Activated T-cell treated with anti-CD3 and anti-CD28 coated beads, Interleukin-2, amount 50 U/mL, for 4 hours (primary cell): ENCODE results near the gene CRYL1. TPM values are rescaled to one million over a fixed set of nuclear protein-coding genes. Genes with fewer than 3 reads are reported as not detected.

Experiments used
- ATAC-seq, 2 donors: fragments of 200-7000 bp; cut with Tn5 transposase; one replicate each; pipeline ENCODE4 v1.10.0; 2021
- DNase-seq: peaks from one replicate; pipeline ENCODE4 v3.0.0-alpha.2; 2020
- H3K27me3 Mint-ChIP-seq: one replicate; pipeline ENCODE4 v1.8.0; 2021; ENCODE audit warnings: low read depth, mixed read lengths
- H3K36me3 Mint-ChIP-seq: one replicate; pipeline ENCODE4 v1.8.0; 2022; ENCODE audit warnings: mixed read lengths; ENCODE audit not compliant: insufficient read depth
- H3K4me1 Mint-ChIP-seq: one replicate; pipeline ENCODE4 v1.8.0; 2021; ENCODE audit warnings: low read depth, mixed read lengths
- H3K4me3 Mint-ChIP-seq: one replicate; pipeline ENCODE4 v1.8.0; 2021; ENCODE audit warnings: mild to moderate bottlenecking, moderate library complexity, mixed read lengths
- H3K9me3 Mint-ChIP-seq: one replicate; pipeline ENCODE4 v1.8.0; 2021; ENCODE audit warnings: mixed read lengths
- total RNA-seq, 3 donors: library from RNA; stranded (reverse); gene quantifications; one replicate each; pipeline ENCODE4 v1.2.1, GENCODE V29; 2021

The CRYL1 gene
- total RNA-seq, 3 donors from 2014 or later: 2.8 to 5.3 (median 3.7) TPM

GRCh38 chr13:20403826-20404225 is 121.8 kb downstream of the CRYL1 start:
- peaks cover 6% of the 10 kb centered on the region for H3K4me1 Mint-ChIP-seq
- H3K4me3 Mint-ChIP-seq: no peak overlapping the region
- no peaks in the 10 kb centered on the region for H3K27me3 Mint-ChIP-seq
- ATAC-seq (no peak), DNase-seq (no peak)
- no peaks in the 10 kb centered on the region for H3K9me3 Mint-ChIP-seq
- peaks cover 15% of the 10 kb centered on the region for H3K36me3 Mint-ChIP-seq

DNA sequence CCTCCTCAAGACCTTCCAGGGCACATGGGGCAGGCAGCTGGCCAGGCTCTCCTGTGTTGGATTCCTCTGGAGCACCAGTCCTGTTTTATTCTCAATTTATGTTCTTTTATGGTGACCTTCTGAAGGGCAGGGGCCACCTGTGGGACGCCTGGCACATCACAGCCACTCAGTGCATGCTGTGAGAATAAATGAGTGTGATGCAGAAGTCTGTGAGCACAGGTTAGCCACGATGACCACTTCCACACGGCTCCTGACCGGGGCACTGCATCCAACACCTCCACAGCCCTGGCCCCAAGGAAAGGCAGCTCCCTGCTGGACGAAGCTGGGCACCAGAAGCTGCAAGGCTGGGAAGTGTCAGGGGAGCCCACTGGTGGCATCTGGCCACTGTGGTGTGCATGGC is 122.8 kb downstream of the CRYL1 start:
- ATAC-seq (no peak), DNase-seq (no peak)
- peaks cover 6% of the 10 kb centered on the region for H3K4me1 Mint-ChIP-seq
- no peaks in the 10 kb centered on the region for H3K9me3 Mint-ChIP-seq
- no peak overlapping the region for H3K4me3 Mint-ChIP-seq
- no peaks in the 10 kb centered on the region for H3K27me3 Mint-ChIP-seq
- H3K36me3 Mint-ChIP-seq: peaks cover 15% of the 10 kb centered on the region

GRCh38 chr13:20401931-20402856 is 123.5 kb downstream of the CRYL1 start:
- ATAC-seq (peak in 1 of 2 donors; percentile 46), DNase-seq (no peak)
- Mint-ChIP-seq H3K27me3 (no peaks in the 10 kb centered on the region), H3K9me3 (no peaks in the 10 kb centered on the region), H3K4me3 (no peak overlapping the region), H3K4me1 (peaks cover 6% of the 10 kb centered on the region), H3K36me3 (peaks cover 15% of the 10 kb centered on the region)

GRCh38 chr13:20401531-20401930 is 124.1 kb downstream of the CRYL1 start:
- Mint-ChIP-seq H3K36me3 (peaks cover 17% of the 10 kb centered on the region), H3K9me3 (no peaks in the 10 kb centered on the region), H3K4me1 (peaks cover 6% of the 10 kb centered on the region), H3K27me3 (no peaks in the 10 kb centered on the region), H3K4me3 (no peak overlapping the region)
- DNase-seq (no peak), ATAC-seq (no peak)

DNA sequence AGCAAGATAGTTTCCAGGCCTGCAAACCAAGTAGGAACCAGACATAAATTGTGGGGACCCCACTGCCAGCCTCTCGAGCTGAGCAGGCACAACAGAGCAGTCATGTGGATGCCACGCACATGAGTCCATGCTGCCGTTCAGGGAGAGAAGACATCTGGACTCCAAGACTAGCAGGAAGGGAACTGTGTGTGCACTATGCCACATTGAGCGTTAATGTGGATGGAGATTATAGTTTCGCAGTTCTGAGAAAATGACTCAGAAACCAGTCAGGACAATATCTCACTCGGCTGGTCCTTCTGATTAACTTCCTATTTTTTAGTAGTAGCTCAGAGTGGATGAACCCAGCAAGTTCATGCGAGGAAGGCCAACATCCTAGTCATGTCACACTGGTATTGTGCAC is 124.9 kb downstream of the CRYL1 start:
- no peak for DNase-seq
- Mint-ChIP-seq H3K27me3 (no peaks in the 10 kb centered on the region), H3K4me1 (peaks cover 6% of the 10 kb centered on the region), H3K36me3 (peaks cover 12% of the 10 kb centered on the region), H3K9me3 (no peaks in the 10 kb centered on the region), H3K4me3 (no peak overlapping the region)
- no peak for ATAC-seq

- peaks cover 6% of the 10 kb centered on the region for H3K4me1 Mint-ChIP-seq
- ATAC-seq (no peak), DNase-seq (no peak)
- H3K9me3 Mint-ChIP-seq: no peaks in the 10 kb centered on the region
- H3K4me3 Mint-ChIP-seq: no peak overlapping the region
- H3K36me3 Mint-ChIP-seq: peaks cover 12% of the 10 kb centered on the region
- H3K27me3 Mint-ChIP-seq: no peaks in the 10 kb centered on the region
Measured at GRCh38 chr13:20399961-20400360, 125.7 kb downstream of the CRYL1 start.

DNA sequence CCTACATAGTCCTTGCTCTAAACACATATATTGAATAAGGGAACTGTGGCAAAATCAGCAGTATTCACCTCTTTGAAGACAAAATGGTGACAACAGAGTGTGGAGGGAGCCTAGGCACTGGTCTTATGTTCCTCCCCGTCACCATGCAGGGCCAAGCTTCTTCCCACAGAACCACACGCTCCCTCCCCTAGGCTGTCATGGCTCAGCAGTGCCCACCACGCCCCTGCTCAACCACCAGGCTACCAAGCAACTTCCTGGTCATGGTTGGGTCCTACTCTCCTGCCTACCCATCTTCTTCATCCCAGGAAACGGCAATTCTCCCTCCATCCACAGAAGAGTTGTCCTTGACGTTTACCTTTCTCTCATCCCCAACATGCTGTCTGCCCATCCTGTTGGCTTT is 126.1 kb downstream of the CRYL1 start:
- Mint-ChIP-seq H3K4me3 (no peak overlapping the region), H3K4me1 (peaks cover 6% of the 10 kb centered on the region), H3K36me3 (peaks cover 11% of the 10 kb centered on the region), H3K27me3 (no peaks in the 10 kb centered on the region), H3K9me3 (no peaks in the 10 kb centered on the region)
- ATAC-seq (no peak), DNase-seq (no peak)

GRCh38 chr13:20398459-20398858 is 127.2 kb downstream of the CRYL1 start:
- Mint-ChIP-seq H3K4me1 (peaks cover 6% of the 10 kb centered on the region), H3K36me3 (peaks cover 3% of the 10 kb centered on the region), H3K9me3 (no peaks in the 10 kb centered on the region), H3K4me3 (no peak overlapping the region), H3K27me3 (no peaks in the 10 kb centered on the region)
- no peak for ATAC-seq
- no peak for DNase-seq

- no peaks in the 10 kb centered on the region for H3K9me3 Mint-ChIP-seq
- peaks cover 3% of the 10 kb centered on the region for H3K36me3 Mint-ChIP-seq
- no peak for DNase-seq
- H3K27me3 Mint-ChIP-seq: no peaks in the 10 kb centered on the region
- peaks cover 6% of the 10 kb centered on the region for H3K4me1 Mint-ChIP-seq
- no peak for ATAC-seq
- H3K4me3 Mint-ChIP-seq: no peak overlapping the region
Measured at GRCh38 chr13:20397896-20398295, 127.8 kb downstream of the CRYL1 start.

GRCh38 chr13:20395061-20395916 is 130.4 kb downstream of the CRYL1 start:
- H3K9me3 Mint-ChIP-seq: no peaks in the 10 kb centered on the region
- H3K4me3 Mint-ChIP-seq: no peak overlapping the region
- peaks cover 3% of the 10 kb centered on the region for H3K36me3 Mint-ChIP-seq
- ATAC-seq (no peak), DNase-seq (no peak)
- no peaks in the 10 kb centered on the region for H3K27me3 Mint-ChIP-seq
- no peaks in the 10 kb centered on the region for H3K4me1 Mint-ChIP-seq

- Mint-ChIP-seq H3K4me1 (no peaks in the 10 kb centered on the region), H3K4me3 (no peak overlapping the region), H3K27me3 (no peaks in the 10 kb centered on the region), H3K9me3 (no peaks in the 10 kb centered on the region), H3K36me3 (peaks cover 3% of the 10 kb centered on the region)
- DNase-seq (no peak), ATAC-seq (no peak)
Measured at GRCh38 chr13:20394506-20394905, 131.2 kb downstream of the CRYL1 start.

GRCh38 chr13:20394169-20394501 is 131.5 kb downstream of the CRYL1 start:
- H3K9me3 Mint-ChIP-seq: no peaks in the 10 kb centered on the region
- H3K4me3 Mint-ChIP-seq: no peak overlapping the region
- no peaks in the 10 kb centered on the region for H3K4me1 Mint-ChIP-seq
- H3K36me3 Mint-ChIP-seq: peaks cover 3% of the 10 kb centered on the region
- no peaks in the 10 kb centered on the region for H3K27me3 Mint-ChIP-seq
- DNase-seq (no peak), ATAC-seq (no peak)

- ATAC-seq (no peak), DNase-seq (no peak)
- Mint-ChIP-seq H3K9me3 (no peaks in the 10 kb centered on the region), H3K4me3 (no peak overlapping the region), H3K36me3 (peaks cover 3% of the 10 kb centered on the region), H3K4me1 (no peaks in the 10 kb centered on the region), H3K27me3 (no peaks in the 10 kb centered on the region)
Measured at GRCh38 chr13:20393273-20394168, 132.1 kb downstream of the CRYL1 start.

GRCh38 chr13:20392530-20392929 is 133.1 kb downstream of the CRYL1 start:
- no peaks in the 10 kb centered on the region for H3K27me3 Mint-ChIP-seq
- H3K4me3 Mint-ChIP-seq: no peak overlapping the region
- H3K4me1 Mint-ChIP-seq: peaks cover 3% of the 10 kb centered on the region
- ATAC-seq (no peak), DNase-seq (no peak)
- peaks cover 3% of the 10 kb centered on the region for H3K36me3 Mint-ChIP-seq
- no peaks in the 10 kb centered on the region for H3K9me3 Mint-ChIP-seq
